ENCODE data around the gene RRAGA. TPM values are rescaled to one million over a fixed set of nuclear protein-coding genes. Genes with fewer than 3 reads are reported as not detected.

Gene RRAGA
- total and polyA plus RNA-seq, 2 of the 8 experiments (the other 6 are each of a cell fraction or from before 2014, with no cell fraction given) = 45.6 to 46.5 TPM

GRCh38 chr9:19000133-19000532, 49.1 kb upstream of the RRAGA start:
- Histone ChIP-seq H4K5ac (ENCODE audit: insufficient read length, low read depth, low read length) (no peak overlapping the region), H3K4ac (replicated peaks; ENCODE audit: insufficient read length, low read depth, low read length) (no peak overlapping the region), H2BK15ac (ENCODE audit: low read length) (no peak overlapping the region), H3K56ac (replicated peaks; ENCODE audit: insufficient read length, low read depth, low read length) (no peak overlapping the region), H4K8ac (ENCODE audit: extremely low read depth, insufficient read depth, low read length) (no peak overlapping the region), H4K20me1 (replicated peaks in 1 of 2; ENCODE audit: control insufficient read depth in 1 of 2, insufficient read depth in 2 of 2, low read length in 2 of 2) (no peaks in the 10 kb centered on the region), H3K4me3 (ENCODE audit: extremely low read depth in 1 of 4, insufficient read depth in 2 of 4, low read depth in 3 of 4, low read length in 4 of 4) (no peak overlapping the region), H2BK120ac (replicated peaks; ENCODE audit: low read depth, low read length) (no peak overlapping the region), H3K79me1 (ENCODE audit: low read depth, low read length) (no peaks in the 10 kb centered on the region), H3K79me2 (ENCODE audit: control insufficient read depth in 1 of 2, insufficient read depth in 2 of 2, low read length in 2 of 2) (no peaks in the 10 kb centered on the region), H2AK5ac (ENCODE audit: low read depth, low read length) (no peak overlapping the region), H3K27ac (ENCODE audit: low read depth, low read length) (no peak overlapping the region), H2BK12ac (ENCODE audit: low read depth, low read length) (no peak overlapping the region), H3K18ac (ENCODE audit: extremely low read depth, low read length) (no peak overlapping the region), H3K9me3 (ENCODE audit: insufficient read depth in 2 of 2, low read depth in 1 of 2, low read length in 1 of 2) (peaks cover 0 to 15% of the 10 kb centered on the region in 2 experiments; a peak in 2 of 4 replicates), H3K4me1 (replicated peaks in 1 of 4; ENCODE audit: control insufficient read depth in 3 of 4, insufficient read depth in 4 of 4, low read length in 3 of 4) (no peaks in the 10 kb centered on the region), H2BK20ac (ENCODE audit: low read length) (no peak overlapping the region), H4K91ac (replicated peaks; ENCODE audit: insufficient read length, low read length) (no peak overlapping the region), H3K4me2 (ENCODE audit: insufficient read depth in 1 of 2, low read depth in 2 of 2, low read length in 2 of 2) (no peak overlapping the region), H3K23ac (ENCODE audit: insufficient read length) (no peak overlapping the region), H3K23me2 (ENCODE audit: low read depth, low read length) (no peaks in the 10 kb centered on the region), H3K9ac (replicated peaks in 1 of 4; ENCODE audit: extremely low read depth in 1 of 4, low read depth in 3 of 4, low read length in 3 of 4) (no peak overlapping the region), H2AFZ (ENCODE audit: low read length) (no peak overlapping the region), H3K27me3 (replicated peaks in 1 of 4; ENCODE audit: control insufficient read depth in 3 of 4, extremely low read depth in 1 of 4, insufficient read depth in 3 of 4, low read length in 3 of 4) (no peaks in the 10 kb centered on the region), H3K14ac (ENCODE audit: insufficient read length) (no peak overlapping the region), H3K36me3 (ENCODE audit: control insufficient read depth in 2 of 4, insufficient read depth in 4 of 4, low read length in 3 of 4) (no peaks in the 10 kb centered on the region; a peak in 1 of 8 replicates), H2BK5ac (ENCODE audit: low read depth, low read length) (no peak overlapping the region)
- TF ChIP-seq RXRA (IDR thresholded peaks at IDR 0.05; ENCODE audit: insufficient read depth, low read depth, low read length) (no peak), POU5F1 (IDR thresholded peaks at IDR 0.05; ENCODE audit: low read depth, low read length) (no peak), CHD2 (IDR thresholded peaks at IDR 0.05; ENCODE audit: low read length) (no peak), POLR2AphosphoS5 (IDR thresholded peaks at IDR 0.05; ENCODE audit: low read depth, low read length) (no peak), YY1 (IDR thresholded peaks at IDR 0.05; ENCODE audit: low read depth, low read length) (no peak), USF2 (IDR thresholded peaks at IDR 0.05; ENCODE audit: low read length) (no peak)
- POLR2A ChIA-PET (ENCODE audit: partially characterized antibody) = no interaction called here
- FAIRE-seq (no peak), DNase-seq (ENCODE audit: low read depth in 1 of 2, low spot score in 2 of 2) (no peak)
- CTCF ChIA-PET (ENCODE audit: partially characterized antibody) = no interaction called here
- WGBS, 2 experiments (ENCODE audit: extremely low coverage in 1 of 2, insufficient coverage in 1 of 2, insufficient read length in 1 of 2, insufficient replicate concordance in 2 of 2, low coverage in 1 of 2, low lambda C conversion rate in 2 of 2, missing lambda C conversion rate in 1 of 2) = 96% methylated on average over 5 of the region's 16 CpGs; no CpG with 5 or more reads in 1 of the 2 experiments

Measured in H1 (cell line).